IMR-90 (cell line): Measurements from ENCODE around the gene PSKH1.

Source experiments
- BHLHE40 ChIP-seq: fragments of 150-350 bp; IDR thresholded peaks from 2 replicates; pipeline ENCODE4 v1.6.1; 2016; ENCODE audit warnings: mild to moderate bottlenecking, low read depth, low read length
- CEBPB ChIP-seq: IDR thresholded peaks from 2 replicates; pipeline ENCODE4 v1.6.1; 2012; ENCODE audit warnings: low read depth, low read length, improper control_type of control experiment
- CTCF ChIP-seq: conservative IDR thresholded peaks from 2 replicates; pipeline ENCODE4 v1.5.1; 2012; ENCODE audit warnings: mild to moderate bottlenecking, low read depth, low read length, improper control_type of control experiment
- ELK1 ChIP-seq: fragments of 150-350 bp; IDR thresholded peaks from 2 replicates; pipeline ENCODE4 v1.6.1; 2016; ENCODE audit warnings: low read depth, mild to moderate bottlenecking, low read length, moderate library complexity, borderline replicate concordance
- FOS ChIP-seq: fragments of 150-350 bp; IDR thresholded peaks from 2 replicates; pipeline ENCODE4 v1.6.1; 2016; ENCODE audit warnings: low read depth, low read length
- MXI1 ChIP-seq: IDR thresholded peaks from 2 replicates; pipeline ENCODE4 v1.6.1; 2012; ENCODE audit warnings: low read depth, mild to moderate bottlenecking, low read length, moderate library complexity, borderline replicate concordance
- NFE2L2 ChIP-seq: fragments of 150-350 bp; IDR thresholded peaks from 2 replicates; pipeline ENCODE4 v1.6.1; 2016; ENCODE audit warnings: low read depth, mild to moderate bottlenecking, low read length
- POLR2A ChIP-seq: IDR thresholded peaks from 2 replicates; pipeline ENCODE4 v1.6.1; 2012; ENCODE audit warnings: mild to moderate bottlenecking, low read depth, low read length
- RAD21 ChIP-seq: IDR thresholded peaks from 2 replicates; pipeline ENCODE4 v1.6.1; 2012; ENCODE audit warnings: low read length, improper control_type of control experiment
- RCOR1 ChIP-seq: IDR thresholded peaks from 2 replicates; pipeline ENCODE4 v1.6.1; 2012; ENCODE audit warnings: mild to moderate bottlenecking, low read length, improper control_type of control experiment; ENCODE audit not compliant: insufficient replicate concordance
- RFX5 ChIP-seq: IDR thresholded peaks from 2 replicates; pipeline ENCODE4 v1.8.0; 2012; ENCODE audit warnings: low read depth, mild to moderate bottlenecking, low read length, moderate library complexity
- SMC3 ChIP-seq: fragments of 150-350 bp; IDR thresholded peaks from 2 replicates; pipeline ENCODE4 v1.6.1; 2016; ENCODE audit warnings: low read depth, mild to moderate bottlenecking, antibody characterized with exemption, low read length, moderate library complexity
- USF2 ChIP-seq: fragments of 150-350 bp; IDR thresholded peaks from 2 replicates; pipeline ENCODE4 v1.6.1; 2017; ENCODE audit warnings: mild to moderate bottlenecking, antibody characterized with exemption, low read length, low read depth

GRCh38 chr16:67864594-67864993 is 28.5 kb upstream of the PSKH1 start:
- TF ChIP-seq CTCF, result no peak
- TF ChIP-seq RCOR1, result no peak
- TF ChIP-seq POLR2A, result no peak
- TF ChIP-seq RFX5, result no peak
- no peak for TF ChIP-seq MXI1
- no peak for TF ChIP-seq USF2
- no peak for TF ChIP-seq CEBPB
- TF ChIP-seq BHLHE40, result no peak
- no peak for TF ChIP-seq RAD21
- no peak for TF ChIP-seq FOS
- TF ChIP-seq ELK1, result no peak
- no peak for TF ChIP-seq NFE2L2
- TF ChIP-seq SMC3, result no peak
